Body of pancreas (tissue), 4 donors: ENCODE results near the gene BBOF1.

Experiments used
- POLR2A ChIP-seq, 3 donors: fragments of 450-650 bp; IDR thresholded peaks; one replicate each; pipeline ENCODE4 v1.6.1; 2016; ENCODE audit warnings: antibody characterized with exemption in 3 of 3, mild to moderate bottlenecking in 2 of 3
- TF ChIP-seq, protein P1 (sequence below), 7 experiments: fragments of 450-650 bp in 4 of 7; fragments of 200-600 bp in 3 of 7; sonication (generic) in 3 of 7; IDR thresholded peaks; one replicate each; pipeline ENCODE4 v1.5.1; 2016 to 2019; ENCODE audit warnings: antibody characterized with exemption in 7 of 7

- TF ChIP-seq, protein P1, sequence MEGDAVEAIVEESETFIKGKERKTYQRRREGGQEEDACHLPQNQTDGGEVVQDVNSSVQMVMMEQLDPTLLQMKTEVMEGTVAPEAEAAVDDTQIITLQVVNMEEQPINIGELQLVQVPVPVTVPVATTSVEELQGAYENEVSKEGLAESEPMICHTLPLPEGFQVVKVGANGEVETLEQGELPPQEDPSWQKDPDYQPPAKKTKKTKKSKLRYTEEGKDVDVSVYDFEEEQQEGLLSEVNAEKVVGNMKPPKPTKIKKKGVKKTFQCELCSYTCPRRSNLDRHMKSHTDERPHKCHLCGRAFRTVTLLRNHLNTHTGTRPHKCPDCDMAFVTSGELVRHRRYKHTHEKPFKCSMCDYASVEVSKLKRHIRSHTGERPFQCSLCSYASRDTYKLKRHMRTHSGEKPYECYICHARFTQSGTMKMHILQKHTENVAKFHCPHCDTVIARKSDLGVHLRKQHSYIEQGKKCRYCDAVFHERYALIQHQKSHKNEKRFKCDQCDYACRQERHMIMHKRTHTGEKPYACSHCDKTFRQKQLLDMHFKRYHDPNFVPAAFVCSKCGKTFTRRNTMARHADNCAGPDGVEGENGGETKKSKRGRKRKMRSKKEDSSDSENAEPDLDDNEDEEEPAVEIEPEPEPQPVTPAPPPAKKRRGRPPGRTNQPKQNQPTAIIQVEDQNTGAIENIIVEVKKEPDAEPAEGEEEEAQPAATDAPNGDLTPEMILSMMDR (IDR thresholded peaks at IDR 0.05) = no peak
- TF ChIP-seq POLR2A (IDR thresholded peaks at IDR 0.05) = no peak
Observed at GRCh38 chr14:74019408-74020137, 424 bp downstream of the BBOF1 start.
